HFFc6 (cell line): ENCODE data around the gene KCNH3. TPM values are rescaled to one million over a fixed set of nuclear protein-coding genes. Genes with fewer than 3 reads are reported as not detected.

Experiments
- DNase-seq: peaks from one replicate; pipeline ENCODE4 v3.0.0-alpha.2; 2018
- H3K27ac Mint-ChIP-seq: 2 replicates; pipeline ENCODE4 v1.8.0; 2020; ENCODE audit warnings: mild to moderate bottlenecking, mixed read lengths
- H3K27me3 Mint-ChIP-seq: 2 replicates; pipeline ENCODE4 v1.8.0; 2021; ENCODE audit warnings: mild to moderate bottlenecking, moderate library complexity, mixed read lengths; ENCODE audit not compliant: insufficient read depth
- H3K36me3 Mint-ChIP-seq: 2 replicates; pipeline ENCODE4 v1.8.0; 2021; ENCODE audit warnings: low read depth, mixed read lengths
- H3K4me1 Mint-ChIP-seq: 2 replicates; pipeline ENCODE4 v1.8.0; 2020; ENCODE audit warnings: low read depth, mixed read lengths
- H3K4me3 Mint-ChIP-seq: 2 replicates; pipeline ENCODE4 v1.8.0; 2020; ENCODE audit warnings: mild to moderate bottlenecking, moderate library complexity, mixed read lengths
- H3K9me3 Mint-ChIP-seq: 2 replicates; pipeline ENCODE4 v1.8.0; 2020; ENCODE audit warnings: mild to moderate bottlenecking, mixed read lengths
- CTCF ChIP-seq: fragments of 200-600 bp; sonication (generic); IDR thresholded peaks from 2 replicates; pipeline ENCODE4 v1.5.0; 2021; ENCODE audit warnings: antibody characterized with exemption, mild to moderate bottlenecking
- total RNA-seq, 6 experiments: library from RNA; stranded (reverse); fragmentation: NEBNext Ultra II Directional; extraction: Animal tissue kit (Norgen Biotek cat#: 25700); gene quantifications; 2 replicates in 1 of 6; 3 replicates in 5 of 6; pipeline ENCODE4 v1.2.3, GENCODE V29; 2021

The KCNH3 gene
- total RNA-seq, 6 experiments from 2014 or later, result 0.05 to 0.10 TPM; not detected in 4

GRCh38 chr12:49542592-49543160 lies 3.8 kb downstream of the KCNH3 start:
- H3K27ac Mint-ChIP-seq, result no peak overlapping the region
- H3K9me3 Mint-ChIP-seq, result no peaks in the 10 kb centered on the region
- H3K4me1 Mint-ChIP-seq, result 0 out of 2 replicates have a peak, but pooled peaks cover under 1% of the 10 kb centered on the region
- H3K36me3 Mint-ChIP-seq, result no peaks in the 10 kb centered on the region
- H3K4me3 Mint-ChIP-seq, result no peak overlapping the region
- peaks cover 41% of the 10 kb centered on the region for H3K27me3 Mint-ChIP-seq
- no peak for TF ChIP-seq CTCF
- no peak for DNase-seq

- DNase-seq, result no peak
- H3K36me3 Mint-ChIP-seq, result no peaks in the 10 kb centered on the region
- peaks cover 45% of the 10 kb centered on the region for H3K27me3 Mint-ChIP-seq
- H3K4me1 Mint-ChIP-seq, result no peaks in the 10 kb centered on the region
- H3K9me3 Mint-ChIP-seq, result no peaks in the 10 kb centered on the region
- no peak overlapping the region for H3K27ac Mint-ChIP-seq
- TF ChIP-seq CTCF, result no peak
- H3K4me3 Mint-ChIP-seq, result no peak overlapping the region
These were observed 4.5 kb downstream of the KCNH3 start for GRCh38 chr12:49543221-49543913.

- no peak overlapping the region for H3K27ac Mint-ChIP-seq
- no peaks in the 10 kb centered on the region for H3K4me1 Mint-ChIP-seq
- H3K27me3 Mint-ChIP-seq, result peaks cover 47% of the 10 kb centered on the region
- H3K36me3 Mint-ChIP-seq, result no peaks in the 10 kb centered on the region
- H3K9me3 Mint-ChIP-seq, result no peaks in the 10 kb centered on the region
- H3K4me3 Mint-ChIP-seq, result no peak overlapping the region
- no peak for DNase-seq
- no peak for TF ChIP-seq CTCF
These were observed 5.3 kb downstream of the KCNH3 start for GRCh38 chr12:49543914-49544815.

- H3K9me3 Mint-ChIP-seq, result no peaks in the 10 kb centered on the region
- no peak overlapping the region for H3K4me3 Mint-ChIP-seq
- H3K27me3 Mint-ChIP-seq, result peaks cover 46% of the 10 kb centered on the region
- no peak overlapping the region for H3K27ac Mint-ChIP-seq
- no peaks in the 10 kb centered on the region for H3K36me3 Mint-ChIP-seq
- DNase-seq, result no peak
- TF ChIP-seq CTCF, result no peak
- no peaks in the 10 kb centered on the region for H3K4me1 Mint-ChIP-seq
These were observed 7.0 kb downstream of the KCNH3 start for GRCh38 chr12:49545815-49546214.

GRCh38 chr12:49546481-49546880 lies 7.7 kb downstream of the KCNH3 start:
- H3K27ac Mint-ChIP-seq, result no peak overlapping the region
- H3K9me3 Mint-ChIP-seq, result no peaks in the 10 kb centered on the region
- no peak for DNase-seq

More at GRCh38 chr12:49546481-49546880, 7.7 kb downstream of the KCNH3 start:
- Mint-ChIP-seq H3K27me3 (peaks cover 43% of the 10 kb centered on the region), H3K4me1 (no peaks in the 10 kb centered on the region), H3K4me3 (no peak overlapping the region), H3K36me3 (no peaks in the 10 kb centered on the region)
- TF ChIP-seq CTCF, result no peak
